Vagina (tissue), 2 donors: ENCODE measurements around the gene PSAP. TPM values are rescaled to one million over a fixed set of nuclear protein-coding genes. Genes with fewer than 3 reads are reported as not detected.

ENCODE experiments used
- DNase-seq, 2 donors: peaks; one replicate each; pipeline ENCODE4 v3.0.0-alpha.2; 2017; ENCODE audit errors: extremely low spot score in 2 of 2
- H3K27ac ChIP-seq: fragments of 200-600 bp; sonication (generic); one replicate; pipeline ENCODE4 v1.5.1; 2019
- H3K27me3 ChIP-seq: fragments of 200-600 bp; sonication (generic); one replicate; pipeline ENCODE4 v1.5.1; 2019
- H3K36me3 ChIP-seq, 2 donors: fragments of 200-600 bp; sonication (generic); one replicate each; pipeline ENCODE4 v1.5.1; 2017 to 2019
- H3K4me1 ChIP-seq: fragments of 200-600 bp; sonication (generic); one replicate; pipeline ENCODE4 v1.5.1; 2019
- H3K4me3 ChIP-seq, 2 donors: fragments of 200-600 bp; sonication (generic); 1 replicate in 1 of 2; 2 replicates in 1 of 2; pipeline ENCODE4 v1.5.1; 2016 to 2019
- H3K9me3 ChIP-seq: fragments of 200-600 bp; sonication (generic); one replicate; pipeline ENCODE4 v1.5.1; 2019
- POLR2A ChIP-seq, 2 donors: fragments of 450-650 bp; IDR thresholded peaks; one replicate each; pipeline ENCODE4 v1.6.1; 2017; ENCODE audit warnings: antibody characterized with exemption in 2 of 2, mild to moderate bottlenecking in 2 of 2, moderate library complexity in 2 of 2
- POLR2AphosphoS5 ChIP-seq, 2 donors: sonication (generic); formaldehyde crosslinking; IDR thresholded peaks; one replicate each; pipeline ENCODE4 v1.9.0; 2017; ENCODE audit warnings: antibody characterized with exemption in 2 of 2, mild to moderate bottlenecking in 2 of 2, low read depth in 1 of 2; ENCODE audit not compliant: insufficient read depth in 1 of 2
- intact Hi-C: fragments of 100-400 bp; cut with DNase I; formaldehyde crosslinking; loops from one replicate; pipeline ENCODE4 v1.15.1; 2023
- total RNA-seq: library from RNA; depleted of rRNA; stranded (reverse); fragments of >200 nt; gene quantifications from one replicate; pipeline ENCODE4 v1.2.3, GENCODE V29; 2016
- TF ChIP-seq, protein P1 (sequence below), 3 experiments: fragments of 450-650 bp in 2 of 3; fragments of 200-600 bp in 1 of 3; sonication (generic) in 1 of 3; IDR thresholded peaks; one replicate each; pipeline ENCODE4 v1.5.1; 2017 to 2019; ENCODE audit warnings: antibody characterized with exemption in 3 of 3, mild to moderate bottlenecking in 2 of 3, moderate library complexity in 2 of 3

PSAP gene
- total RNA-seq, 1 donor from 2014 or later, result 680 TPM

GRCh38 chr10:71824333-71824732 is 26.7 kb downstream of the PSAP start:
- Histone ChIP-seq H3K9me3 (no peaks in the 10 kb centered on the region), H3K4me3 (no peak overlapping the region), H3K27ac (no peak overlapping the region), H3K27me3 (no peaks in the 10 kb centered on the region), H3K36me3 (peaks cover 5 to 95% of the 10 kb centered on the region in 2 donors), H3K4me1 (no peaks in the 10 kb centered on the region)
- TF ChIP-seq, protein P1, sequence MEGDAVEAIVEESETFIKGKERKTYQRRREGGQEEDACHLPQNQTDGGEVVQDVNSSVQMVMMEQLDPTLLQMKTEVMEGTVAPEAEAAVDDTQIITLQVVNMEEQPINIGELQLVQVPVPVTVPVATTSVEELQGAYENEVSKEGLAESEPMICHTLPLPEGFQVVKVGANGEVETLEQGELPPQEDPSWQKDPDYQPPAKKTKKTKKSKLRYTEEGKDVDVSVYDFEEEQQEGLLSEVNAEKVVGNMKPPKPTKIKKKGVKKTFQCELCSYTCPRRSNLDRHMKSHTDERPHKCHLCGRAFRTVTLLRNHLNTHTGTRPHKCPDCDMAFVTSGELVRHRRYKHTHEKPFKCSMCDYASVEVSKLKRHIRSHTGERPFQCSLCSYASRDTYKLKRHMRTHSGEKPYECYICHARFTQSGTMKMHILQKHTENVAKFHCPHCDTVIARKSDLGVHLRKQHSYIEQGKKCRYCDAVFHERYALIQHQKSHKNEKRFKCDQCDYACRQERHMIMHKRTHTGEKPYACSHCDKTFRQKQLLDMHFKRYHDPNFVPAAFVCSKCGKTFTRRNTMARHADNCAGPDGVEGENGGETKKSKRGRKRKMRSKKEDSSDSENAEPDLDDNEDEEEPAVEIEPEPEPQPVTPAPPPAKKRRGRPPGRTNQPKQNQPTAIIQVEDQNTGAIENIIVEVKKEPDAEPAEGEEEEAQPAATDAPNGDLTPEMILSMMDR (IDR thresholded peaks at IDR 0.05), result no peak
- TF ChIP-seq POLR2A (IDR thresholded peaks at IDR 0.05), result no peak
- no peak for TF ChIP-seq POLR2AphosphoS5 (IDR thresholded peaks at IDR 0.05; ENCODE audit: insufficient read depth in 1 of 2, low read depth in 1 of 2)
- intact Hi-C loops, result no loop called here
- DNase-seq, result no peak

GRCh38 chr10:71823356-71823755 is 27.7 kb downstream of the PSAP start:
- TF ChIP-seq POLR2AphosphoS5 (IDR thresholded peaks at IDR 0.05; ENCODE audit: insufficient read depth in 1 of 2, low read depth in 1 of 2) (no peak), POLR2A (IDR thresholded peaks at IDR 0.05) (no peak)
- TF ChIP-seq, protein P1 (IDR thresholded peaks at IDR 0.05), result no peak
- intact Hi-C loops, result no loop called here
- no peaks in the 10 kb centered on the region for H3K9me3 ChIP-seq
- peaks cover 5 to 95% of the 10 kb centered on the region in 2 donors for H3K36me3 ChIP-seq
- no peak overlapping the region for H3K27ac ChIP-seq
- H3K4me3 ChIP-seq, result no peak overlapping the region
- DNase-seq, result no peak
- H3K27me3 ChIP-seq, result no peaks in the 10 kb centered on the region
- no peaks in the 10 kb centered on the region for H3K4me1 ChIP-seq

DNA sequence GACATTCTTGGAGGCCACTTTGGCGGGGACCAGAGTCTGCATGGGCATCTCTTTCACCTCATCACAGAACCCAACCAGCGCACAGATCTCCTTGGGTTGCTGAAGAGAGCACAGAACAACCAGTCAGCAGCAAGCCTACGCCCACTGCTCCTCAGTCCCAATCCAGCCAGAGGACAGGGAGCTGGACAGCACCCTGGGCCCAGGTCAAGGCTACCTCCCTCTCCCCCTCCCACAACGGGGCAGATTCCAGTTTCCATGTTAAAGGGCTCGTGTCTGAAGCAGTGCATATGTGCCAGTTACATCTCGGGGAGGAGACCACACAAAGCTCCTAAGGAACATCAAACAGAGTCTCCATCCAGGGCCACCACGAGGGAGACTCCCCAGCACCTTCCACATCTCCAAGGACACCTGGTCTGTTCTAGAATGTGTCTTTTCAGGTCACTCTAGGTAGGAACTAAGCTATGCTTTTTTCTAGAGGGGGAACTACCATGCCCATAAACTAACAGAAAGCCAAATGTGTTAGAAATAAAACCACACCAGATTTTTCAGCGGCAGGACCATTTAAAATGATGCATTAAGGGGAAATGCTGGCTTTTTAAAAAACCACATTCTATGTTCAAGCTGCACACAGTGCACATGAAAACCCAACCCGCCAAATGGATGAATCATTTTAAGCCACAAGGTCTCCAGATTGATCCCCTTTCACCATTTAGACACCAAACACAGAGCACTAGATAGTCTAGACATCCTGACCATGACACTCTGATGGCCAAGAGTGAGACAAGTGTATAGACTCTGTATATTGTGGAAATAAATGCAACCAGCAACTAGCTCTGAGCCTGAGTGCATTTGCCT is 28.9 kb downstream of the PSAP start:
- H3K4me3 ChIP-seq, result no peak overlapping the region
- intact Hi-C loops, result no loop called here
- TF ChIP-seq, protein P1 (IDR thresholded peaks at IDR 0.05), result no peak
- TF ChIP-seq POLR2AphosphoS5 (IDR thresholded peaks at IDR 0.05; ENCODE audit: insufficient read depth in 1 of 2, low read depth in 1 of 2), result no peak
- no peak for TF ChIP-seq POLR2A (IDR thresholded peaks at IDR 0.05)
- no peaks in the 10 kb centered on the region for H3K4me1 ChIP-seq
- no peak for DNase-seq
- H3K9me3 ChIP-seq, result no peaks in the 10 kb centered on the region
- no peaks in the 10 kb centered on the region for H3K27me3 ChIP-seq
- no peak overlapping the region for H3K27ac ChIP-seq
- peaks cover 5 to 94% of the 10 kb centered on the region in 2 donors for H3K36me3 ChIP-seq

- H3K4me3 ChIP-seq, result no peak overlapping the region
- H3K4me1 ChIP-seq, result no peaks in the 10 kb centered on the region
- peaks cover 5 to 95% of the 10 kb centered on the region in 2 donors for H3K36me3 ChIP-seq
- TF ChIP-seq POLR2AphosphoS5 (IDR thresholded peaks at IDR 0.05; ENCODE audit: insufficient read depth in 1 of 2, low read depth in 1 of 2) (no peak), POLR2A (IDR thresholded peaks at IDR 0.05) (no peak)
- TF ChIP-seq, protein P1 (IDR thresholded peaks at IDR 0.05), result no peak
- H3K27ac ChIP-seq, result no peak overlapping the region
- H3K27me3 ChIP-seq, result no peaks in the 10 kb centered on the region
- intact Hi-C loops, result no loop called here
- H3K9me3 ChIP-seq, result no peaks in the 10 kb centered on the region
- no peak for DNase-seq
Observed at GRCh38 chr10:71820966-71821365, 30.1 kb downstream of the PSAP start.

DNA sequence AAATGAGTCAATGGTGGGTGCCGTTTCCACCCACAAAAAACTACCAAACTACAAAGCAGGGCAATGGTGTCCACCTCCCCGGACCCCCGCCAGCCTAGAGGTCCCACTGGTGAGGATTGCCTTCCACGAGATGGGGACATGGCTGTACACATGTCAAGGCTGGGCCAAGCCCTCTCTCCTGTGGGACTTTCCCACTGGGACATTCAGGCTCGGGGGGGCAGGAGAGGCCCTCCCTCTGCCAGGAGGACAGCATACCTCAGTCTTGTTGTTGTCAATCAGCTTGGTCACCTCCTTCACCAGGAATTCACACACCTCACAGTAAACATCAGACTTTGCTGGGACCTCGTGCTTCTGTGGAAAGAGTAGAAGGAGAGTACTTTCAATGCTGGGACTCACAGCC is 31.1 kb downstream of the PSAP start:
- DNase-seq, result no peak
- Histone ChIP-seq H3K27ac (no peak overlapping the region), H3K27me3 (no peaks in the 10 kb centered on the region), H3K36me3 (peaks cover 5 to 95% of the 10 kb centered on the region in 2 donors), H3K9me3 (no peaks in the 10 kb centered on the region), H3K4me3 (no peak overlapping the region), H3K4me1 (no peaks in the 10 kb centered on the region)
- intact Hi-C loops, result loop anchor here (10.0 kb wide), 1 partner anchor 75 kb away; no protein-coding TSS in a partner anchor
- TF ChIP-seq, protein P1 (IDR thresholded peaks at IDR 0.05), result no peak
- TF ChIP-seq POLR2A (IDR thresholded peaks at IDR 0.05), result no peak
- TF ChIP-seq POLR2AphosphoS5 (IDR thresholded peaks at IDR 0.05; ENCODE audit: insufficient read depth in 1 of 2, low read depth in 1 of 2), result no peak
